Epithelial cell of esophagus (primary cell): Measurements from ENCODE around the gene COG5.

Experiments used
- DNase-seq: peaks from one replicate; pipeline ENCODE4 v3.0.0; 2010; ENCODE audit warnings: low read depth
- H3K4me3 ChIP-seq: 2 replicates; pipeline ENCODE4 v1.5.1; 2011; ENCODE audit warnings: mild to moderate bottlenecking, low read length, control low read depth
- TF ChIP-seq, protein P1 (sequence below): IDR thresholded peaks from 2 replicates; pipeline ENCODE4 v1.5.1; 2011; ENCODE audit warnings: low read depth, mild to moderate bottlenecking, low read length, control low read depth, inconsistent platforms; ENCODE audit not compliant: insufficient read depth; ENCODE audit errors: missing control alignments

Gene COG5

DNA sequence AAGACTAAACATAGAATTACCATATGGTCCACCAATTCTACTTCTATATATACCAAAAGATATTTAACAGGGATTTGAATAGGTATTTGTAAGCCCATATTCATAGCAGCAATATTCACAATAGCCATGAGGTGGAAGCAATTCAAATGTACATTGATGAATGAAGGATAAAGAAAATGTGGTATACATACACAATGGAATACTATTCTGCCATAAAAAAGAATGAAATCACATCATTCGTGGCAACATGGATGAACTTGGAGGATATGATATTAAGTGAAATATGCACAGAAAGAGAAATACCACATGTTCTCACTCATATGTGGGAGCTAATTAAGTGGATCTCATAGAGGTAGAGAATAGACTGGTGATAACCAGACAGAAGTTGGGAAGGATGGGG is 128.0 kb downstream of the COG5 start:
- DNase-seq, result no peak
- TF ChIP-seq, protein P1, sequence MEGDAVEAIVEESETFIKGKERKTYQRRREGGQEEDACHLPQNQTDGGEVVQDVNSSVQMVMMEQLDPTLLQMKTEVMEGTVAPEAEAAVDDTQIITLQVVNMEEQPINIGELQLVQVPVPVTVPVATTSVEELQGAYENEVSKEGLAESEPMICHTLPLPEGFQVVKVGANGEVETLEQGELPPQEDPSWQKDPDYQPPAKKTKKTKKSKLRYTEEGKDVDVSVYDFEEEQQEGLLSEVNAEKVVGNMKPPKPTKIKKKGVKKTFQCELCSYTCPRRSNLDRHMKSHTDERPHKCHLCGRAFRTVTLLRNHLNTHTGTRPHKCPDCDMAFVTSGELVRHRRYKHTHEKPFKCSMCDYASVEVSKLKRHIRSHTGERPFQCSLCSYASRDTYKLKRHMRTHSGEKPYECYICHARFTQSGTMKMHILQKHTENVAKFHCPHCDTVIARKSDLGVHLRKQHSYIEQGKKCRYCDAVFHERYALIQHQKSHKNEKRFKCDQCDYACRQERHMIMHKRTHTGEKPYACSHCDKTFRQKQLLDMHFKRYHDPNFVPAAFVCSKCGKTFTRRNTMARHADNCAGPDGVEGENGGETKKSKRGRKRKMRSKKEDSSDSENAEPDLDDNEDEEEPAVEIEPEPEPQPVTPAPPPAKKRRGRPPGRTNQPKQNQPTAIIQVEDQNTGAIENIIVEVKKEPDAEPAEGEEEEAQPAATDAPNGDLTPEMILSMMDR, result no peak
- H3K4me3 ChIP-seq, result no peak overlapping the region

DNA sequence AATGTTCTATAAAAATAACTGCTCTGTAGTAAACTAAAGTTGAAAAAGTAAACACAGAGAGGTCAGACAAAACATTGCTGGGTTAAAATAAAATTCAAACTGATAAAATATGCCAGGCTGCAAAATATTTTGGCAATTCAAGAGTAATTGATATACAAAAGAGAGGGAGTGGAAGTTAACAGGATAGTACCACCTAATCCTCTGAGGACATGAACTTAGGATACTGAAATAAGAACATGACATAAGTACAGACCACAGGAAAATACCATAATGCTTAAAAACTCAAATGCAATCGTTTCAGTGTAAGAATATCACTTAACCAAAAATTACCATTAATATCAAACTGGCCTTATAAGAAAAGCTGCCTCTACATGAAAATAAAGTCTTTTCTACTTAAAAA is 131.5 kb downstream of the COG5 start:
- TF ChIP-seq, protein P1, result no peak
- no peak overlapping the region for H3K4me3 ChIP-seq
- DNase-seq, result no peak

DNA sequence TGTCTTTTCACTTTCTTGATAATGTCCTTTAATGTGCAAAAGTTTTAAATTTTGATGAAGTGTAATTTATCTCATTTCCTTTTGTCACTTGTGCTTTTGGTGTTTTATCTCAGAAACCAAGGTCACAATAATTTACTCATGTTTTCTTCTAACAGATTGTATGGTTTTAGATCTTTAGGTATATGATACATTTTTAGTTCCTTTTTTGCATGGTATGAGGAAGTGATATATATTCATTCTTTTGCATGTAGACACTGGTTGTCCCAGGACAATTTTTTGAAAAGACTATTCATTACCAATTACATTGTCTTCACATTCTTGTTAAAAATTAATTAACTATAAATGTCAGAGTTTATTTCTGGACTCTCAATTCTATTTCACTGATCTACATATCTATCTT is 133.7 kb downstream of the COG5 start:
- TF ChIP-seq, protein P1, result no peak
- H3K4me3 ChIP-seq, result no peak overlapping the region
- DNase-seq, result no peak

DNA sequence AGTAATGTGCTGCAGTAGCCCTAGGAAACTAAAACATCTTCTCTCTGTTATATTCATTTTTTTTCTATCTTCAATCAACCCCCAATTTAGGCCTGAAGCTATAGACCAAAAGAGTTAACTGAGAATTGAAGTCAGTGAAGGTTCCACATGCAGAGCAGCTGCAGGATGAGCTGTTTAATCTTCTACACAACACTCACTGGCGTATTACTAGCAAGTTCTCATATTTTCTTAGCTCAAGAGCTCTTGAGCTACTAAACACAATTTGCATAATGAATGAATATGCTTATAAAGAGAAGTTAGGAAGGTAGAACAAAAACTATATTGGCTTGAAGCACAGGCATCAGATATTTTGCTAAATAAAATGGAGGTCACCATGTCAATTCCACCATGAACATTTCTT is 135.1 kb downstream of the COG5 start:
- TF ChIP-seq, protein P1, result no peak
- no peak overlapping the region for H3K4me3 ChIP-seq
- DNase-seq, result no peak

DNA sequence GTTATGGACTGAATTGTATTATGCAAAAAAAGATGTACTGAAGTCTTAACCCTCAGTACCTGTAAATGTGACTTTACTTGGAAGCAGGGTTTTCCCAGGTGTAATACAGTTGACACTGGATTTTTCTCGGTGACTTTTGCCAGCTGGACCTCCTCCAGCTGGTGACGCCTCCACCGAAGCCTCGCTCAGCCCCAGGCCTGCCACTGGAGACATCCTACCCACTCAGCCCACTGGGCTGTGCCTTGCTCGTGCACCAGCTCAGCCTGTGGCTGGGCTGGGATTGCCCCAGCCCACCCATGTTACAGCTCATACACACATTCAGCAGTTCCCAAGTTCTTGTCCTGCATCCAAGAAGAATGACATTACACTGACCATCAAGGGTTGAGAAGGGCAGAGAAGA is 136.3 kb downstream of the COG5 start:
- no peak overlapping the region for H3K4me3 ChIP-seq
- no peak for DNase-seq
- TF ChIP-seq, protein P1, result no peak

DNA sequence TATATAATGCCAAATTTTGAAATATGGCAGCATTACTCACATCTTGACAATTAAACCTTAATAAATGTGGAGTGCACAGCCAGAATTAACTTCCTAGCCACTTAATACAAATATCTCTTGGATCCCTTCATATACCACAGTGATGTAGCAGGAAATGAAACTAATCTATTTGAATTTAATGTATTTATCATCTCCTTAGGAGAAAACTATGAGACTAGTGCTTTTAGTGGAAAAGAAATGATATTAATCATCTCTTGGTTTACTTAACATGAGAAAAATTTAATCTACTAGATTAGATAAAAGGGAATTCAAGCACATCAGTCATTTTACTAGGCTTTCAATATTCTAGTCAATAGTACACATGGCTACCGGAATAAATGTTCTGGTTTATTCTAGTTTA is 149.5 kb downstream of the COG5 start:
- TF ChIP-seq, protein P1, result no peak
- DNase-seq, result no peak

DNA sequence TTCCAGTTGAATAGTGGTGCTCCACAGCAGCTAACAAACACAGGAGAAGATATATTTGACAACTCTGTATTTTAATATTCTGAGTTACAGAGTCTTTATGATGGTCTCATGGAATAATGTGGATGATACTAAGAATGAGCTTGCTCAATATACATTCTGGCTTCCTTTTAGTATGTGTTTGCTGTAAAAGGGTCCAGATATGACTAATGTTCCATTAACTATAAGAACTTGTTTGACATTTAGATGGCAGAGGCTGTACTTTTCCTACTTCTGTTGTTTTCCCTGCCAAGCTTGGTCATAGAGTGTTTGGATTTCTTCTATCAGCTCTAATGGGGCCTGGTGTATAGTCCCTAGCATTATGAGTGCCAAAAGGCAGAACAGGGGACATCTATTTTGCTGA is 155.4 kb downstream of the COG5 start:
- no peak for DNase-seq
- TF ChIP-seq, protein P1, result no peak

More for the DNA sequence above, 149.5 kb downstream of the COG5 start:
- H3K4me3 ChIP-seq, result no peak overlapping the region

More for the DNA sequence above, 155.4 kb downstream of the COG5 start:
- no peak overlapping the region for H3K4me3 ChIP-seq
